HepG2 (cell line): ENCODE results near the gene DCUN1D2. TPM values are rescaled to one million over a fixed set of nuclear protein-coding genes. Genes with fewer than 3 reads are reported as not detected.
A peak's percentile ranks its signal among the peaks of the same experiment; 100 is the strongest.

Source experiments
- ATAC-seq: fragments of 200-7000 bp; cut with Tn5 transposase; 3 replicates; pipeline ENCODE4 v1.9.1; 2020; ENCODE audit warnings: mild to moderate bottlenecking, moderate library complexity
- BruUV-seq: library from RNA; stranded (reverse); fragments of 400-500 nt; replicated peaks from 2 replicates; lab custom pipeline; 2021; lab: Mats Ljungman, UMichigan
- CTCF ChIA-PET: fragments of 300-600 bp; formaldehyde crosslinking; extraction: SDS; loops from one replicate; lab custom pipeline; 2021; ENCODE audit warnings: low total read pairs, inconsistent platforms, low intra/inter-chr PET ratio; lab: Yijun Ruan, JAX
- POLR2A ChIA-PET: fragments of 350-600 bp; sonication (Branson Sonifier 250); formaldehyde crosslinking; loops from one replicate; lab custom pipeline; 2020; ENCODE audit warnings: antibody characterized with exemption, inconsistent platforms; lab: Yijun Ruan, JAX
- DNase-seq: peaks from one replicate; pipeline ENCODE4 v3.0.0-alpha.2; 2015; ENCODE audit warnings: low spot score
- FAIRE-seq: peaks from 3 replicates; lab custom pipeline; 2011; peaks lifted over from hg19 to GRCh38; lab: Jason Lieb, UNC
- H2AFZ ChIP-seq: one replicate; pipeline ENCODE4 v1.6.1; 2011; ENCODE audit warnings: low read length, inconsistent platforms
- H3K27ac ChIP-seq: fragments of 300-600 bp; 3 replicates; pipeline ENCODE4 v1.8.0; 2011; ENCODE audit warnings: mixed run types, mild to moderate bottlenecking, mixed read lengths, low read length, inconsistent platforms; ENCODE audit not compliant: insufficient read depth; ENCODE audit errors: extremely low read length
- H3K27me3 ChIP-seq, 2 experiments: fragments of 200-600 bp in 1 of 2; 2 replicates in 1 of 2; 3 replicates in 1 of 2; pipeline versions ENCODE4 v1.6.0 to v1.8.0; 2011; ENCODE audit warnings: low read length in 2 of 2, mild to moderate bottlenecking in 2 of 2, moderate library complexity in 2 of 2, inconsistent platforms in 1 of 2; ENCODE audit not compliant: insufficient read depth in 2 of 2, control insufficient read depth in 1 of 2
- H3K36me3 ChIP-seq, 2 experiments: fragments of 200-600 bp in 1 of 2; replicated peaks in 1 of 2; 2 replicates in 1 of 2; 3 replicates in 1 of 2; pipeline versions ENCODE4 v1.5.1 to v1.8.0; 2011; ENCODE audit warnings: low read length in 2 of 2, inconsistent platforms in 1 of 2; ENCODE audit not compliant: insufficient read depth in 2 of 2, control insufficient read depth in 1 of 2
- H3K4me1 ChIP-seq: 2 replicates; pipeline ENCODE4 v1.5.1; 2012; ENCODE audit warnings: low read length, inconsistent platforms; ENCODE audit not compliant: insufficient read depth
- H3K4me2 ChIP-seq: 2 replicates; pipeline ENCODE4 v1.6.0; 2011; ENCODE audit warnings: low read depth, low read length, inconsistent platforms
- H3K4me3 ChIP-seq, 3 experiments: fragments of 200-600 bp in 1 of 3; sonication (generic), shearing (Covaris generic) in 1 of 3; replicated peaks in 1 of 3; 2 replicates each; pipeline ENCODE4 v1.5.1; 2011 to 2016; ENCODE audit warnings: low read length in 3 of 3, inconsistent platforms in 2 of 3, low read depth in 2 of 3, mild to moderate bottlenecking in 2 of 3, control low read depth in 1 of 3, mixed read lengths in 1 of 3; ENCODE audit not compliant: insufficient read depth in 1 of 3
- H3K79me2 ChIP-seq: one replicate; pipeline ENCODE4 v1.6.1; 2011; ENCODE audit warnings: low read length, inconsistent platforms; ENCODE audit not compliant: insufficient read depth
- H3K9ac ChIP-seq: 2 replicates; pipeline ENCODE4 v1.6.0; 2011; ENCODE audit warnings: mild to moderate bottlenecking, low read depth, low read length, inconsistent platforms; ENCODE audit not compliant: insufficient read depth
- H3K9me3 ChIP-seq: 2 replicates; pipeline ENCODE4 v1.5.1; 2012; ENCODE audit warnings: mild to moderate bottlenecking, low read length
- H4K20me1 ChIP-seq: 2 replicates; pipeline ENCODE4 v1.6.0; 2011; ENCODE audit warnings: inconsistent platforms, mild to moderate bottlenecking, low read length, moderate library complexity; ENCODE audit not compliant: insufficient read depth
- AGO2 ChIP-seq: fragments of 200-400 bp; formaldehyde crosslinking; optimal IDR thresholded peaks from 2 replicates; pipeline ENCODE3; 2017; ENCODE audit warnings: mild to moderate bottlenecking, low read depth, low read length, moderate library complexity
- CCDC6 ChIP-seq: sonication (generic); formaldehyde crosslinking; IDR thresholded peaks from 2 replicates; pipeline ENCODE4 v1.8.1; 2022; ENCODE audit warnings: mild to moderate bottlenecking, missing genetic modification reagents, moderate library complexity
- FOXK2 ChIP-seq: fragments of 450-650 bp; IDR thresholded peaks from 2 replicates; pipeline ENCODE4 v1.6.1; 2016
- FOXP4 ChIP-seq: sonication (generic); formaldehyde crosslinking; IDR thresholded peaks from 2 replicates; pipeline ENCODE4 v1.4.0; 2020; ENCODE audit warnings: missing genetic modification reagents
- IKZF4 ChIP-seq: sonication (generic); formaldehyde crosslinking; IDR thresholded peaks from 2 replicates; pipeline ENCODE4 v1.5.1; 2020; ENCODE audit warnings: borderline replicate concordance, mild to moderate bottlenecking, low read depth, missing genetic modification reagents; ENCODE audit errors: not compliant biosample characterization
- KDM4B ChIP-seq: sonication (generic); formaldehyde crosslinking; IDR thresholded peaks from 2 replicates; pipeline ENCODE4 v1.4.0; 2020; ENCODE audit warnings: missing genetic modification reagents
- MTA1 ChIP-seq: sonication (generic); formaldehyde crosslinking; IDR thresholded peaks from 2 replicates; pipeline ENCODE4 v1.4.0; 2020; ENCODE audit warnings: missing genetic modification reagents, mild to moderate bottlenecking, borderline replicate concordance
- POLR2G ChIP-seq: fragments of 200-400 bp; formaldehyde crosslinking; IDR thresholded peaks from 2 replicates; pipeline ENCODE4 v1.6.1; 2018; ENCODE audit warnings: mild to moderate bottlenecking, low read depth, low read length, moderate library complexity
- RBM22 ChIP-seq: fragments of 200-400 bp; formaldehyde crosslinking; optimal IDR thresholded peaks from 2 replicates; pipeline ENCODE3; 2017; ENCODE audit warnings: mild to moderate bottlenecking, low read length, moderate library complexity
- RERE ChIP-seq: IDR thresholded peaks from 2 replicates; pipeline ENCODE4 v1.6.1; 2016; ENCODE audit warnings: low read depth, missing genetic modification reagents, missing compliant biosample characterization
- SIX4 ChIP-seq: sonication (generic); formaldehyde crosslinking; IDR thresholded peaks from 2 replicates; pipeline ENCODE4 v1.4.0; 2020; ENCODE audit warnings: missing genetic modification reagents
- TSC22D2 ChIP-seq: sonication (generic); formaldehyde crosslinking; IDR thresholded peaks from 2 replicates; pipeline ENCODE4 v1.5.1; 2020; ENCODE audit warnings: missing genetic modification reagents, mild to moderate bottlenecking, borderline replicate concordance
- ZNF44 ChIP-seq: sonication (generic); formaldehyde crosslinking; IDR thresholded peaks from 2 replicates; pipeline ENCODE4 v1.5.1; 2020; ENCODE audit warnings: mild to moderate bottlenecking, missing genetic modification reagents
- ZNF704 ChIP-seq: sonication (generic); formaldehyde crosslinking; IDR thresholded peaks from 2 replicates; pipeline ENCODE4 v1.8.1; 2023; ENCODE audit warnings: mild to moderate bottlenecking, inconsistent platforms, moderate library complexity, missing genetic modification reagents, borderline replicate concordance
- ZNF776 ChIP-seq: sonication (generic); formaldehyde crosslinking; IDR thresholded peaks from 2 replicates; pipeline ENCODE4 v1.4.0; 2020; ENCODE audit warnings: mild to moderate bottlenecking, missing genetic modification reagents
- WGBS: methylation state at CpG from one replicate; pipeline ENCODE4 v1.1.6; 2017; ENCODE audit warnings: low lambda C conversion rate; 5-methylcytosine and 5-hydroxymethylcytosine counted together
- in situ Hi-C: cut with HindIII; loops from 2 replicates; pipeline ENCODE4 v1.10.0; 2017; ENCODE audit warnings: low pct_unique_long_range_greater_than_20kb; ENCODE audit not compliant: extremely low pct_ligation_motif_present
- intact Hi-C: fragments of 100-400 bp; cut with micrococcal nuclease; formaldehyde crosslinking; loops from one replicate; pipeline ENCODE4 v1.10.0; 2022; ENCODE audit not compliant: unreplicated experiment
- polyA plus RNA-seq, 8 experiments: library from polyadenylated mRNA; depleted of rRNA in 3 of 8; stranded (reverse) in 7 of 8; unstranded in 1 of 8; fragments of >200 nt; fragmentation: Illumina TruSeq in 4 of 8; extraction: Trizol in 4 of 8; gene quantifications; 2 replicates each; pipeline versions ENCODE4 v1.2.1 to v1.2.3, GENCODE V29; 2011 to 2016; ENCODE audit warnings: low read depth in 4 of 8, missing spikeins in 1 of 8, mixed read lengths in 1 of 8; ENCODE audit not compliant: insufficient read depth in 1 of 8
- total RNA-seq, 5 experiments: library from RNA; depleted of rRNA; stranded (reverse); fragments of >200 nt; fragmentation: Illumina TruSeq; extraction: Trizol; gene quantifications; 2 replicates each; pipeline ENCODE4 v1.2.3, GENCODE V29; 2016; ENCODE audit warnings: low read depth in 1 of 5
- TF ChIP-seq, protein P1 (sequence below): sonication (generic); formaldehyde crosslinking; IDR thresholded peaks from 2 replicates; pipeline ENCODE4 v1.8.0; 2022; ENCODE audit warnings: mild to moderate bottlenecking, missing genetic modification reagents

Gene DCUN1D2
- total and polyA plus RNA-seq, 2 of the 13 experiments (the other 11 are each of a cell fraction or from before 2014, with no cell fraction given), result 9.1 to 9.6 TPM

GRCh38 chr13:113475911-113476310 lies 14.6 kb downstream of the DCUN1D2 start:
- WGBS, result 97% methylated on average over 12 of the region's 12 CpGs
- in situ Hi-C loops (no loop called here), intact Hi-C loops (no loop called here)
- Histone ChIP-seq H3K9me3 (no peaks in the 10 kb centered on the region), H3K4me1 (no peaks in the 10 kb centered on the region), H3K79me2 (no peaks in the 10 kb centered on the region), H3K4me3 (no peak overlapping the region), H4K20me1 (no peaks in the 10 kb centered on the region), H3K27me3 (no peaks in the 10 kb centered on the region), H3K27ac (no peak overlapping the region), H3K36me3 (peaks cover 13 to 62% of the 10 kb centered on the region in 2 experiments; a peak in 4 of 5 replicates), H3K4me2 (no peak overlapping the region), H3K9ac (no peak overlapping the region), H2AFZ (no peak overlapping the region)
- no peak for ATAC-seq
- DNase-seq, result no peak
- POLR2A ChIA-PET, result no interaction called here
- no peak for FAIRE-seq
- CTCF ChIA-PET, result no interaction called here
- BruUV-seq, result no TSS peak
- TF ChIP-seq TSC22D2 (CRISPR knock-in tag), result no peak
- no peak for TF ChIP-seq MTA1 (CRISPR knock-in tag)
- no peak for TF ChIP-seq ZNF776 (CRISPR knock-in tag)
- TF ChIP-seq RERE (CRISPR knock-in tag), result no peak
- TF ChIP-seq RBM22, result peak; percentile 25
- no peak for TF ChIP-seq AGO2
- TF ChIP-seq FOXP4 (CRISPR knock-in tag), result no peak
- TF ChIP-seq ZNF44 (CRISPR knock-in tag), result no peak
- TF ChIP-seq, protein P1, sequence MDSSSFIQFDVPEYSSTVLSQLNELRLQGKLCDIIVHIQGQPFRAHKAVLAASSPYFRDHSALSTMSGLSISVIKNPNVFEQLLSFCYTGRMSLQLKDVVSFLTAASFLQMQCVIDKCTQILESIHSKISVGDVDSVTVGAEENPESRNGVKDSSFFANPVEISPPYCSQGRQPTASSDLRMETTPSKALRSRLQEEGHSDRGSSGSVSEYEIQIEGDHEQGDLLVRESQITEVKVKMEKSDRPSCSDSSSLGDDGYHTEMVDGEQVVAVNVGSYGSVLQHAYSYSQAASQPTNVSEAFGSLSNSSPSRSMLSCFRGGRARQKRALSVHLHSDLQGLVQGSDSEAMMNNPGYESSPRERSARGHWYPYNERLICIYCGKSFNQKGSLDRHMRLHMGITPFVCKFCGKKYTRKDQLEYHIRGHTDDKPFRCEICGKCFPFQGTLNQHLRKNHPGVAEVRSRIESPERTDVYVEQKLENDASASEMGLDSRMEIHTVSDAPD (CRISPR knock-in tag), result no peak
- TF ChIP-seq CCDC6 (CRISPR knock-in tag), result no peak
- TF ChIP-seq IKZF4, result no peak
- TF ChIP-seq ZNF704 (CRISPR knock-in tag), result no peak
- no peak for TF ChIP-seq SIX4 (CRISPR knock-in tag)
- 0 out of 2 replicates have a peak, but pooled peaks have one; percentile 22 for TF ChIP-seq POLR2G
- TF ChIP-seq FOXK2, result no peak
- TF ChIP-seq KDM4B (CRISPR knock-in tag), result no peak
